ENCODE results near the gene AFG1L. TPM values are rescaled to one million over a fixed set of nuclear protein-coding genes. Genes with fewer than 3 reads are reported as not detected.

The AFG1L gene
- total RNA-seq, 1 donor from 2014 or later: 12.6 TPM

- no peak for ATAC-seq (ENCODE audit: poor library complexity)
- DNase-seq: no peak
- intact Hi-C loops (cut with DNase I): no loop called here
Measured at GRCh38 chr6:108331982-108332381, 37.1 kb downstream of the AFG1L start.

GRCh38 chr6:108336971-108337370, 42.1 kb downstream of the AFG1L start:
- intact Hi-C loops (cut with DNase I): no loop called here
- no peak for DNase-seq
- ATAC-seq (ENCODE audit: poor library complexity): no peak

- intact Hi-C loops (cut with DNase I): no loop called here
- DNase-seq (no peak), ATAC-seq (ENCODE audit: poor library complexity) (no peak)
Measured at GRCh38 chr6:108337721-108338120, 42.9 kb downstream of the AFG1L start.

- intact Hi-C loops (cut with DNase I): no loop called here
- no peak for DNase-seq
- no peak for ATAC-seq (ENCODE audit: poor library complexity)
Measured at GRCh38 chr6:108341372-108341771, 46.5 kb downstream of the AFG1L start.

GRCh38 chr6:108343894-108344293, 49.0 kb downstream of the AFG1L start:
- DNase-seq: no peak
- intact Hi-C loops (cut with DNase I): no loop called here
- ATAC-seq (ENCODE audit: poor library complexity): no peak

- ATAC-seq (ENCODE audit: poor library complexity) (no peak), DNase-seq (no peak)
- intact Hi-C loops (cut with DNase I): no loop called here
Measured at GRCh38 chr6:108348655-108349349, 53.9 kb downstream of the AFG1L start.

- intact Hi-C loops (cut with DNase I): no loop called here
- DNase-seq: no peak
- ATAC-seq (ENCODE audit: poor library complexity): no peak
Measured at GRCh38 chr6:108350528-108350927, 55.7 kb downstream of the AFG1L start.

- intact Hi-C loops (cut with DNase I): no loop called here
- DNase-seq: no peak
- no peak for ATAC-seq (ENCODE audit: poor library complexity)
Measured at GRCh38 chr6:108353853-108354252, 59.0 kb downstream of the AFG1L start.

- intact Hi-C loops (cut with DNase I): no loop called here
- no peak for DNase-seq
- no peak for ATAC-seq (ENCODE audit: poor library complexity)
Measured at GRCh38 chr6:108355120-108355519, 60.3 kb downstream of the AFG1L start.

GRCh38 chr6:108355890-108356289, 61.0 kb downstream of the AFG1L start:
- intact Hi-C loops (cut with DNase I): no loop called here
- no peak for ATAC-seq (ENCODE audit: poor library complexity)
- no peak for DNase-seq

- intact Hi-C loops (cut with DNase I): no loop called here
- no peak for DNase-seq
- no peak for ATAC-seq (ENCODE audit: poor library complexity)
Measured at GRCh38 chr6:108359901-108360882, 65.3 kb downstream of the AFG1L start.

GRCh38 chr6:108360919-108361311, 66.1 kb downstream of the AFG1L start:
- DNase-seq (no peak), ATAC-seq (ENCODE audit: poor library complexity) (no peak)
- intact Hi-C loops (cut with DNase I): no loop called here

GRCh38 chr6:108361312-108361932, 66.6 kb downstream of the AFG1L start:
- ATAC-seq (ENCODE audit: poor library complexity): no peak
- intact Hi-C loops (cut with DNase I): no loop called here

GRCh38 chr6:108362455-108362854, 67.6 kb downstream of the AFG1L start:
- DNase-seq (no peak), ATAC-seq (ENCODE audit: poor library complexity) (no peak)
- intact Hi-C loops (cut with DNase I): no loop called here

More at GRCh38 chr6:108361312-108361932, 66.6 kb downstream of the AFG1L start:
- no peak for DNase-seq

- ATAC-seq (ENCODE audit: poor library complexity) (no peak), DNase-seq (no peak)
- intact Hi-C loops (cut with DNase I): no loop called here
Measured at GRCh38 chr6:108363113-108363512, 68.3 kb downstream of the AFG1L start.

GRCh38 chr6:108363889-108364313, 69.0 kb downstream of the AFG1L start:
- intact Hi-C loops (cut with DNase I): no loop called here
- no peak for ATAC-seq (ENCODE audit: poor library complexity)
- DNase-seq: no peak

- intact Hi-C loops (cut with DNase I): no loop called here
- DNase-seq: no peak
- ATAC-seq (ENCODE audit: poor library complexity): no peak
Measured at GRCh38 chr6:108364470-108364869, 69.6 kb downstream of the AFG1L start.

- ATAC-seq (ENCODE audit: poor library complexity) (no peak), DNase-seq (no peak)
- intact Hi-C loops (cut with DNase I): no loop called here
Measured at GRCh38 chr6:108365478-108365877, 70.6 kb downstream of the AFG1L start.

GRCh38 chr6:108366236-108366635, 71.4 kb downstream of the AFG1L start:
- intact Hi-C loops (cut with DNase I): no loop called here
- DNase-seq: no peak
- no peak for ATAC-seq (ENCODE audit: poor library complexity)

Data from Right ventricle myocardium superior (tissue), 1 donor.